ENCODE measurements around the gene TUBA1A.
"Not testable (repeated sequence)": the region's sequence is repeated elsewhere in the genome, so short reads cannot be mapped to it uniquely, and the experiment has no call there.

GRCh38 chr12:49191498-49191897 is 2.6 kb upstream of the TUBA1A start:
- TF ChIP-seq EZH2 (IDR thresholded peaks at IDR 0.05; ENCODE audit: insufficient read depth, poor library complexity, severe bottlenecking); EZH2phosphoT487 (IDR thresholded peaks at IDR 0.05; ENCODE audit: insufficient read depth, low read depth): not testable (repeated sequence)

Data from GM23248 (cell line).